ENCODE measurements around the gene CD83.
"Not testable (repeated sequence)": the region's sequence is repeated elsewhere in the genome, so short reads cannot be mapped to it uniquely, and the experiment has no call there.

CD83 gene

GRCh38 chr6:14138701-14139215 lies 21.2 kb downstream of the CD83 start:
- no peak for DNase-seq
- in situ Hi-C loops (cut with HindIII; ENCODE audit: low pct_ligation_motif_present, low pct_unique_long_range_greater_than_20kb, low sequenced_read_pairs), result no loop called here

GRCh38 chr6:14141351-14142062 lies 23.9 kb downstream of the CD83 start:
- in situ Hi-C loops (cut with HindIII; ENCODE audit: low pct_ligation_motif_present, low pct_unique_long_range_greater_than_20kb, low sequenced_read_pairs), result no loop called here

GRCh38 chr6:14142063-14142450 lies 24.5 kb downstream of the CD83 start:
- in situ Hi-C loops (cut with HindIII; ENCODE audit: low pct_ligation_motif_present, low pct_unique_long_range_greater_than_20kb, low sequenced_read_pairs), result no loop called here
- DNase-seq, result no peak

More at GRCh38 chr6:14141351-14142062, 23.9 kb downstream of the CD83 start:
- DNase-seq, result no peak

GRCh38 chr6:14142511-14143223 lies 25.1 kb downstream of the CD83 start:
- DNase-seq, result no peak
- in situ Hi-C loops (cut with HindIII; ENCODE audit: low pct_ligation_motif_present, low pct_unique_long_range_greater_than_20kb, low sequenced_read_pairs), result no loop called here

GRCh38 chr6:14143305-14143704 lies 25.7 kb downstream of the CD83 start:
- in situ Hi-C loops (cut with HindIII; ENCODE audit: low pct_ligation_motif_present, low pct_unique_long_range_greater_than_20kb, low sequenced_read_pairs), result no loop called here
- no peak for DNase-seq

GRCh38 chr6:14144678-14145113 lies 27.1 kb downstream of the CD83 start:
- in situ Hi-C loops (cut with HindIII; ENCODE audit: low pct_ligation_motif_present, low pct_unique_long_range_greater_than_20kb, low sequenced_read_pairs), result no loop called here
- peak; percentile 61 for DNase-seq

GRCh38 chr6:14146506-14147096 lies 29.0 kb downstream of the CD83 start:
- in situ Hi-C loops (cut with HindIII; ENCODE audit: low pct_ligation_motif_present, low pct_unique_long_range_greater_than_20kb, low sequenced_read_pairs), result no loop called here
- DNase-seq, result no peak

- DNase-seq, result no peak
- in situ Hi-C loops (cut with HindIII; ENCODE audit: low pct_ligation_motif_present, low pct_unique_long_range_greater_than_20kb, low sequenced_read_pairs), result no loop called here
These were observed 30.3 kb downstream of the CD83 start for GRCh38 chr6:14147891-14148290.

- DNase-seq, result no peak
- in situ Hi-C loops (cut with HindIII; ENCODE audit: low pct_ligation_motif_present, low pct_unique_long_range_greater_than_20kb, low sequenced_read_pairs), result no loop called here
These were observed 30.9 kb downstream of the CD83 start for GRCh38 chr6:14148471-14148870.

GRCh38 chr6:14149053-14149738 lies 31.6 kb downstream of the CD83 start:
- in situ Hi-C loops (cut with HindIII; ENCODE audit: low pct_ligation_motif_present, low pct_unique_long_range_greater_than_20kb, low sequenced_read_pairs), result no loop called here
- no peak for DNase-seq

- in situ Hi-C loops (cut with HindIII; ENCODE audit: low pct_ligation_motif_present, low pct_unique_long_range_greater_than_20kb, low sequenced_read_pairs), result no loop called here
These were observed 32.2 kb downstream of the CD83 start for GRCh38 chr6:14149739-14150130.

GRCh38 chr6:14151300-14151699 lies 33.7 kb downstream of the CD83 start:
- DNase-seq; in situ Hi-C loops (cut with HindIII; ENCODE audit: low pct_ligation_motif_present, low pct_unique_long_range_greater_than_20kb, low sequenced_read_pairs): not testable (repeated sequence)

More at GRCh38 chr6:14149739-14150130, 32.2 kb downstream of the CD83 start:
- DNase-seq, result no peak

- in situ Hi-C loops (cut with HindIII; ENCODE audit: low pct_ligation_motif_present, low pct_unique_long_range_greater_than_20kb, low sequenced_read_pairs), result no loop called here
- DNase-seq, result no peak
These were observed 34.2 kb downstream of the CD83 start for GRCh38 chr6:14151773-14152172.

- in situ Hi-C loops (cut with HindIII; ENCODE audit: low pct_ligation_motif_present, low pct_unique_long_range_greater_than_20kb, low sequenced_read_pairs), result no loop called here
- DNase-seq, result no peak
These were observed 35.7 kb downstream of the CD83 start for GRCh38 chr6:14153228-14153627.

GRCh38 chr6:14159090-14159489 lies 41.5 kb downstream of the CD83 start:
- in situ Hi-C loops (cut with HindIII; ENCODE audit: low pct_ligation_motif_present, low pct_unique_long_range_greater_than_20kb, low sequenced_read_pairs), result no loop called here
- DNase-seq, result no peak

GRCh38 chr6:14162826-14163225 lies 45.3 kb downstream of the CD83 start:
- in situ Hi-C loops (cut with HindIII; ENCODE audit: low pct_ligation_motif_present, low pct_unique_long_range_greater_than_20kb, low sequenced_read_pairs), result no loop called here
- DNase-seq, result no peak

- DNase-seq, result peak; percentile 69
These were observed 47.5 kb downstream of the CD83 start for GRCh38 chr6:14165091-14165490.

GRCh38 chr6:14166839-14167238 lies 49.3 kb downstream of the CD83 start:
- in situ Hi-C loops (cut with HindIII; ENCODE audit: low pct_ligation_motif_present, low pct_unique_long_range_greater_than_20kb, low sequenced_read_pairs), result no loop called here

More at GRCh38 chr6:14165091-14165490, 47.5 kb downstream of the CD83 start:
- in situ Hi-C loops (cut with HindIII; ENCODE audit: low pct_ligation_motif_present, low pct_unique_long_range_greater_than_20kb, low sequenced_read_pairs), result no loop called here

GRCh38 chr6:14170128-14170527 lies 52.6 kb downstream of the CD83 start:
- DNase-seq, result no peak
- in situ Hi-C loops (cut with HindIII; ENCODE audit: low pct_ligation_motif_present, low pct_unique_long_range_greater_than_20kb, low sequenced_read_pairs), result no loop called here

More at GRCh38 chr6:14166839-14167238, 49.3 kb downstream of the CD83 start:
- DNase-seq, result no peak

All from ACHN (cell line).